ENCODE results near the gene TTC3.

TTC3 gene

DNA sequence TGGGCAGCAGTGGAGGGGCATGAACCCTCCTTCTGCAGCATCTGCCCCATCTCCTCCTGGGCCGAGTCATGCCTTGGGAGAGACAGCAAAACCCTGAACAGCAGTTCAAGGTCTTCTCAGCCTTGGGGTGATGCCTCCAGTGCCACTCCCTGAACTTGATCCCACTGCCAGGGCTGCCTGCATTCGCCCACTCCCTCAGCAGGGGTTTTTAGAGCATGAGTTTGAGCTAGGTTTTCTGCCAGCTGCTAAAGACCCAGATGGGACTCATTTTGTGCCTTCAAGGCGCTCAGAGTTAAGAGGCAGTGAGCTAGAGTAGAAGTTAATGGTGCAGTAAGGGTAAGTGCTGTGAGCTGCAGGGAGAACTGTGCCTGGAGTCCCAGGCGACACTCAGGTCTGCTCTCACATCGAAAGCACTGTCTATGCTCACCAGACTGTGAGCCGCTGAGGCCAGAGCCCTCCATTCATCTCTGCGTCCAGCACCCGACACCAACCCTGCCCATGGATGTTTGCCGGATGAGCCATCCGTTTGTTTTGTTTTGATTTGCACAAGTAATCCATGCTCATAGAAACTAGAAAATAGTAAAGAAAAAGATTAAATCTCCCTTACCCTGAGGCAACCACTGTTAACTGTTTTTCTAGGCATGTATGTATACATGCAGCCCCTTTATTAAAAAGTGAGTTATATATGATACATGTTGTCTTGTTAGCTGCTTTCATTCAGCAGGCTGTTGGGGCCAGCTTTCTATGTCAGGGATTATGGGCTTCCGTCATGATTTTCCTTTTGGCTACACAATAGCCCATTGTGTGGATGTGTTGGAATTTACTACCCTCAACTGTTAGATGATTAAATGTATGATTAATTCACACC, 126.2 kb downstream of the TTC3 start:
- no peak for TF ChIP-seq MYC (IDR thresholded peaks at IDR 0.05; ENCODE audit: low read depth, low read length)
- TF ChIP-seq, protein P1, sequence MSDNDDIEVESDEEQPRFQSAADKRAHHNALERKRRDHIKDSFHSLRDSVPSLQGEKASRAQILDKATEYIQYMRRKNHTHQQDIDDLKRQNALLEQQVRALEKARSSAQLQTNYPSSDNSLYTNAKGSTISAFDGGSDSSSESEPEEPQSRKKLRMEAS (IDR thresholded peaks at IDR 0.05; ENCODE audit: low read depth, low read length) = no peak
- TF ChIP-seq, protein P2, sequence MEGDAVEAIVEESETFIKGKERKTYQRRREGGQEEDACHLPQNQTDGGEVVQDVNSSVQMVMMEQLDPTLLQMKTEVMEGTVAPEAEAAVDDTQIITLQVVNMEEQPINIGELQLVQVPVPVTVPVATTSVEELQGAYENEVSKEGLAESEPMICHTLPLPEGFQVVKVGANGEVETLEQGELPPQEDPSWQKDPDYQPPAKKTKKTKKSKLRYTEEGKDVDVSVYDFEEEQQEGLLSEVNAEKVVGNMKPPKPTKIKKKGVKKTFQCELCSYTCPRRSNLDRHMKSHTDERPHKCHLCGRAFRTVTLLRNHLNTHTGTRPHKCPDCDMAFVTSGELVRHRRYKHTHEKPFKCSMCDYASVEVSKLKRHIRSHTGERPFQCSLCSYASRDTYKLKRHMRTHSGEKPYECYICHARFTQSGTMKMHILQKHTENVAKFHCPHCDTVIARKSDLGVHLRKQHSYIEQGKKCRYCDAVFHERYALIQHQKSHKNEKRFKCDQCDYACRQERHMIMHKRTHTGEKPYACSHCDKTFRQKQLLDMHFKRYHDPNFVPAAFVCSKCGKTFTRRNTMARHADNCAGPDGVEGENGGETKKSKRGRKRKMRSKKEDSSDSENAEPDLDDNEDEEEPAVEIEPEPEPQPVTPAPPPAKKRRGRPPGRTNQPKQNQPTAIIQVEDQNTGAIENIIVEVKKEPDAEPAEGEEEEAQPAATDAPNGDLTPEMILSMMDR (IDR thresholded peaks at IDR 0.05; ENCODE audit: low read depth, low read length) = no peak
- no peak for TF ChIP-seq POLR2A (IDR thresholded peaks at IDR 0.05; ENCODE audit: extremely low read depth, insufficient read length)

DNA sequence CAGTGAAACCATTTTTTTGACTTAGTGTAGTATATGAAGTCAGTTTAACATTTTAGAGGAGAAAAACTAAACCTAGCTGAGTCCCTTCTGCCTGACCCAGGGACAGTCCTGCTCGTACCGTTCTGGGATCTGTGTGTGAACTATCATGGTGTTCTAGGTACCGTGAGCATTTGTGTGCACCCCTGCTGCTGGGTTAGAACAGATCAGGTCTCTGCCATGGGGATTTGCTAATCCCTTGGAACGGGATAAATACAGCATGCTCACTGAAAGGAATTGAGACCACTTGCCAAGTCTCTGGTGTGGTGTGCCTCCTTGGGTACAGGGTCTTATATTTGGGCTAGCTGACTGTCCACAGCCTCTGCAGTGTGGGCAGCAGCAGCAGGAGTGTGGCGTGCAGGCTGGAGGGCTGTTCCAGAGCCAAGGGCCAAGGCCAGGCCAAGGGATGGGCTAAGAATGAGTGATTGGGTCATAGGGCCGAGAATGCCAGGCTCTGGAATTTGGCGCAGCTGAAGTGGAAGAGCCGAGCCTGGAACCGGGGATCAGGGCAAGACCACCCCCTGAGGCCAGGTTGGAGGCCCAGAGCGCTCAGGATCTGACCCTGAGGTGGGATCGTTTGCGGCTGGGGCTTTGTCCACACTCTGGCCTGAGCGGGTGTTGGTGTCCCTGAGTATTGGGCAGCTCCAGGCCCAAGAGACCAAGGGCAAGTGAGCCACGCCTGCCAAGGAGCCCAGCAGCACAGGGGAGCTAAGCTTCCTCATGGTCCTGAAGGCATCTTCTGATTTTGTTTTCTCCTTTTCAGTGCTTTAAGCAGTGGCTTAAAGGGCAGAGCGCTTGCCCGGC, 127.8 kb downstream of the TTC3 start:
- no peak for DNase-seq (ENCODE audit: low read depth)
- no peak for TF ChIP-seq MYC (IDR thresholded peaks at IDR 0.05; ENCODE audit: low read depth, low read length)
- TF ChIP-seq, protein P2 (IDR thresholded peaks at IDR 0.05; ENCODE audit: low read depth, low read length) = no peak
- TF ChIP-seq POLR2A (IDR thresholded peaks at IDR 0.05; ENCODE audit: extremely low read depth, insufficient read length) = no peak
- TF ChIP-seq, protein P1 (IDR thresholded peaks at IDR 0.05; ENCODE audit: low read depth, low read length) = no peak
- H3K4me3 ChIP-seq (ENCODE audit: low read depth, low read length) = no peak overlapping the region

More for the DNA sequence above, 126.2 kb downstream of the TTC3 start:
- no peak overlapping the region for H3K4me3 ChIP-seq (ENCODE audit: low read depth, low read length)
- DNase-seq (ENCODE audit: low read depth) = no peak

DNA sequence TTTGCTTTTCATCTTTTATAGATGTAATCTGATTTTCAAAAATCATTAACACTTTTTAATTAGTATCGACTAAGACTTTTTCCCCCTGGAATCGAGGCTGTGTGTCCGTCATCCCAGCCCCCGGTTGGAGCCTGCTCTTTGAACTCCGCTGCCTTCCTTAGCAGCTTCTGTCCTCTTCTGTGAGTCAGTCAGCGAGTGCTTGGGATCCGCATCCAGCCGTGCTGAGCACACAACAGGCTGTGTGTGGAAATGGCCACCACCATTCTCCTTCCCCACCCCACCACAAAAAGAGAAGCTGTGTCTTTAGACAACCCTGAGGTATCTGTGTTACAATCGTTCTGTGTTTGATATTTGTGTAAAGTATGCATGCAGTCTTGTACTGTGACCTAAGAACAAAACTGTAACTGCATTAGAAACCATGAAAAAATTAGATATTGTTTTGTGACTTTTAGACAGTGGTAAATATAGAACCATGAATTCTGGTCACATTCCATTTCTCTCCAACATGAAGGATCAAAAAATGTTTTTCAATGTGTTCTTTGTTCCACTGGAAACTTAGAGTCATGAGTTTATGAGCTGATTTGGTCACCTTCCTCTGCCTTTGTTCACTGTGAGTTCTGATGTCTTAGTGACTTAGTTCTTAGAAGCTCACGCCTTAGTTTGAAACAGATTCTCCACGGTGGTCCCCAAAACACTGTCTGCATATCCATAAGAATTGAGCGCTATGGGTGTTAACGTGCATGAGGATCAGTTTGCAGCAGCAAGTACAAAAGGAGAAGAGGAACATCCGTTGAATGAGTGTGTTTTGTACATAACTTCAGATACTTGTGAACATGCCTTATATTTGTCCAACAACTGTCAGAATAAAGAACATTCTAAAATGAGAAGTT, 129.4 kb downstream of the TTC3 start:
- no peak for DNase-seq (ENCODE audit: low read depth)
- no peak for TF ChIP-seq POLR2A (IDR thresholded peaks at IDR 0.05; ENCODE audit: extremely low read depth, insufficient read length)
- TF ChIP-seq, protein P2 (IDR thresholded peaks at IDR 0.05; ENCODE audit: low read depth, low read length) = no peak
- no peak for TF ChIP-seq MYC (IDR thresholded peaks at IDR 0.05; ENCODE audit: low read depth, low read length)
- TF ChIP-seq, protein P1 (IDR thresholded peaks at IDR 0.05; ENCODE audit: low read depth, low read length) = no peak
- H3K4me3 ChIP-seq (ENCODE audit: low read depth, low read length) = no peak overlapping the region

DNA sequence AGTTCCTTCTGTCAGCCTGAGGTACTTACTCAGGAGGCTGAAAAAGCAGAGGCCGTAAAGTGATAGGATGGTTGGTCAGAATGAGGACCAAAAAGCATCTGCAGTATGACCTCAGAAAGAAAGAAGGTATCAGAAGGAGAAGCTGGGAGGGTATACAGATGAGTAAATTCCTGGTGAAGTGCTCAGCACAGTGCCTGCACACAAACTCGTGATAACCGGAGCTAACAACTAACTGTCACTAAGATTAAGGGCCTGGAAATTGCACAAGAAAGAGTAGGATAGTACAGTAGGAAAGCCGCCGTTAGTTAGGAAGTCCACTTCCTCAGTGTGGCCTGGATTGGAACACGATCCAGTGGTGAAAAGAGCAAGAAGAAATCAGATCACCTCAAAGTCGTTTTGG, 131.5 kb downstream of the TTC3 start:
- no peak overlapping the region for H3K4me3 ChIP-seq (ENCODE audit: low read depth, low read length)
- no peak for TF ChIP-seq MYC (IDR thresholded peaks at IDR 0.05; ENCODE audit: low read depth, low read length)
- no peak for TF ChIP-seq POLR2A (IDR thresholded peaks at IDR 0.05; ENCODE audit: extremely low read depth, insufficient read length)
- TF ChIP-seq, protein P1 (IDR thresholded peaks at IDR 0.05; ENCODE audit: low read depth, low read length) = no peak
- TF ChIP-seq, protein P2 (IDR thresholded peaks at IDR 0.05; ENCODE audit: low read depth, low read length) = no peak
- DNase-seq (ENCODE audit: low read depth) = no peak

DNA sequence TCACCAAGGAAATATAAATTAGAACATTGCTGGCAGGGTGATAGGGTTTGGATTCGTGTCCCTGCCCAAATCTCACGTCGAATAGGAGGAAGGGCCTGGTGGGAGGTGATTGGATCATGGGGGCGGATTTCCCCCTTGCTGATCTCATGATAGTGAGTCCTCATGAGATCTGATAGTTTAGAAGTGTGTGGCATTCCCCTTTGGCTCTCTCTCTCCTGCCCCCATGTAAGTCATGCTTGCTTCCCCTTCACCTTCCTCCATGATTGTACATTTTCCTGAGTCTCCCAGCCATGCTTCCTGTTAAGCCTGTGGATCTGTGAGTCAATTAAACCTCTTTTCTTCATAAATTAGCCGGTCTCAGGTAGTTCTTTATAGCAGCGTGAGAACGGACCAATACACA, 133.4 kb downstream of the TTC3 start:
- TF ChIP-seq, protein P1 (IDR thresholded peaks at IDR 0.05; ENCODE audit: low read depth, low read length) = no peak
- no peak for TF ChIP-seq POLR2A (IDR thresholded peaks at IDR 0.05; ENCODE audit: extremely low read depth, insufficient read length)
- DNase-seq (ENCODE audit: low read depth) = no peak
- no peak overlapping the region for H3K4me3 ChIP-seq (ENCODE audit: low read depth, low read length)
